ENCODE data around the gene NCOA5.
"Not testable (repeated sequence)": the region's sequence is repeated elsewhere in the genome, so short reads cannot be mapped to it uniquely, and the experiment has no call there.

The NCOA5 gene

GRCh38 chr20:46119547-46119946 lies 29.8 kb upstream of the NCOA5 start:
- no peak for DNase-seq

- DNase-seq = no peak
Measured at GRCh38 chr20:46119028-46119546, 29.3 kb upstream of the NCOA5 start.

- DNase-seq = no peak
Measured at GRCh38 chr20:46118481-46119020, 28.8 kb upstream of the NCOA5 start.

- no peak for DNase-seq
Measured at GRCh38 chr20:46117704-46118467, 28.1 kb upstream of the NCOA5 start, which contains the start of gene CD40. CD40 (plus strand) TSS chr20:46118314; CDS start chr20:46118344, 30 bp downstream.

GRCh38 chr20:46114449-46114848 lies 24.7 kb upstream of the NCOA5 start:
- DNase-seq = no peak

- no peak for DNase-seq
Measured at GRCh38 chr20:46113113-46113470, 23.3 kb upstream of the NCOA5 start.

- DNase-seq = no peak
Measured at GRCh38 chr20:46112430-46113112, 22.8 kb upstream of the NCOA5 start.

- no peak for DNase-seq
Measured at GRCh38 chr20:46111836-46112212, 22.1 kb upstream of the NCOA5 start.

- DNase-seq = no peak
Measured at GRCh38 chr20:46111028-46111835, 21.5 kb upstream of the NCOA5 start.

- no peak for DNase-seq
Measured at GRCh38 chr20:46108976-46109375, 19.2 kb upstream of the NCOA5 start.

- no peak for DNase-seq
Measured at GRCh38 chr20:46108435-46108841, 18.7 kb upstream of the NCOA5 start.

- no peak for DNase-seq
Measured at GRCh38 chr20:46107061-46107460, 17.3 kb upstream of the NCOA5 start.

- no peak for DNase-seq
Measured at GRCh38 chr20:46104262-46104661, 14.5 kb upstream of the NCOA5 start.

- DNase-seq = no peak
Measured at GRCh38 chr20:46102940-46103339, 13.2 kb upstream of the NCOA5 start.

- DNase-seq = no peak
Measured at GRCh38 chr20:46101957-46102356, 12.2 kb upstream of the NCOA5 start.

GRCh38 chr20:46100988-46101387 lies 11.2 kb upstream of the NCOA5 start:
- DNase-seq = no peak

- DNase-seq = not testable (repeated sequence)
Measured at GRCh38 chr20:46100444-46100843, 10.7 kb upstream of the NCOA5 start.

GRCh38 chr20:46099491-46100287 lies 9.9 kb upstream of the NCOA5 start:
- DNase-seq = no peak

- DNase-seq = no peak
Measured at GRCh38 chr20:46093531-46093930, 3.8 kb upstream of the NCOA5 start.

- not testable (repeated sequence) for DNase-seq
Measured at GRCh38 chr20:46091622-46092535, 2.1 kb upstream of the NCOA5 start.

GRCh38 chr20:46089167-46089416 lies 670 bp downstream of the NCOA5 start:
- DNase-seq = no peak
